ENCODE results near the gene PLXDC2.

The PLXDC2 gene

DNA sequence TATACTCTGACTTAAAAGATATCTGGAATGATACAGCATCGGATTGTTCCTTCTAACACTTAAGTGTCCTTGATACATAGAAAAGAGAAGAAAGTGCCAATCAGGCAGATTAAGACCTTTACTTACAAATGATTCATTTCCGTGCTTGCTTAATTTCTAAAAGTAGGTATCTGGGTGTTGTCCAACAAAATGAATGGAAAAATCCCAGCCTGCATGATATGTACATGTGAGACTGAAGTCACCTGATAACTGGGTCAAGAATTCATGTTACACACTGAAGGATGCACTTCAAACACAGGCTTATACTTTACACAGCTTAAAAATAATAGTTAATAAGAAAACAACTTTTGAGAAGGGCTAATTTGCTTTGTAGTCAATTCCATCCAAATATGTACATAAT lies 25.2 kb upstream of the PLXDC2 start:
- no peak for TF ChIP-seq EZH2phosphoT487 (IDR thresholded peaks at IDR 0.05; ENCODE audit: borderline replicate concordance, low read length)
- TF ChIP-seq, protein P1, sequence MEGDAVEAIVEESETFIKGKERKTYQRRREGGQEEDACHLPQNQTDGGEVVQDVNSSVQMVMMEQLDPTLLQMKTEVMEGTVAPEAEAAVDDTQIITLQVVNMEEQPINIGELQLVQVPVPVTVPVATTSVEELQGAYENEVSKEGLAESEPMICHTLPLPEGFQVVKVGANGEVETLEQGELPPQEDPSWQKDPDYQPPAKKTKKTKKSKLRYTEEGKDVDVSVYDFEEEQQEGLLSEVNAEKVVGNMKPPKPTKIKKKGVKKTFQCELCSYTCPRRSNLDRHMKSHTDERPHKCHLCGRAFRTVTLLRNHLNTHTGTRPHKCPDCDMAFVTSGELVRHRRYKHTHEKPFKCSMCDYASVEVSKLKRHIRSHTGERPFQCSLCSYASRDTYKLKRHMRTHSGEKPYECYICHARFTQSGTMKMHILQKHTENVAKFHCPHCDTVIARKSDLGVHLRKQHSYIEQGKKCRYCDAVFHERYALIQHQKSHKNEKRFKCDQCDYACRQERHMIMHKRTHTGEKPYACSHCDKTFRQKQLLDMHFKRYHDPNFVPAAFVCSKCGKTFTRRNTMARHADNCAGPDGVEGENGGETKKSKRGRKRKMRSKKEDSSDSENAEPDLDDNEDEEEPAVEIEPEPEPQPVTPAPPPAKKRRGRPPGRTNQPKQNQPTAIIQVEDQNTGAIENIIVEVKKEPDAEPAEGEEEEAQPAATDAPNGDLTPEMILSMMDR (IDR thresholded peaks at IDR 0.05; ENCODE audit: low read depth, low read length, poor library complexity, severe bottlenecking) = no peak
- H3K36me3 ChIP-seq (ENCODE audit: control insufficient read depth, low read length) = no peaks in the 10 kb centered on the region
- H3K4me2 ChIP-seq (ENCODE audit: low read length) = no peak overlapping the region
- H3K9me3 ChIP-seq (ENCODE audit: control insufficient read depth, insufficient read depth, low read length) = no peaks in the 10 kb centered on the region
- no peaks in the 10 kb centered on the region for H3K9me2 ChIP-seq (replicated peaks; ENCODE audit: control insufficient read depth, low read length)
- no peaks in the 10 kb centered on the region for H3F3A ChIP-seq (ENCODE audit: control insufficient read depth, insufficient read depth)
- no peaks in the 10 kb centered on the region for H4K20me1 ChIP-seq (ENCODE audit: control insufficient read depth, insufficient read depth, low read depth, low read length)
- no peaks in the 10 kb centered on the region for H3K4me1 ChIP-seq (ENCODE audit: control insufficient read depth, low read length)
- no peak overlapping the region for H3K4me3 ChIP-seq (ENCODE audit: low read length)
- H3K27ac ChIP-seq (ENCODE audit: low read depth, low read length) = no peak overlapping the region
- no peaks in the 10 kb centered on the region for H3K27me3 ChIP-seq (ENCODE audit: control insufficient read depth, low read length)
- H3K79me2 ChIP-seq (ENCODE audit: control insufficient read depth, low read length) = no peaks in the 10 kb centered on the region

DNA sequence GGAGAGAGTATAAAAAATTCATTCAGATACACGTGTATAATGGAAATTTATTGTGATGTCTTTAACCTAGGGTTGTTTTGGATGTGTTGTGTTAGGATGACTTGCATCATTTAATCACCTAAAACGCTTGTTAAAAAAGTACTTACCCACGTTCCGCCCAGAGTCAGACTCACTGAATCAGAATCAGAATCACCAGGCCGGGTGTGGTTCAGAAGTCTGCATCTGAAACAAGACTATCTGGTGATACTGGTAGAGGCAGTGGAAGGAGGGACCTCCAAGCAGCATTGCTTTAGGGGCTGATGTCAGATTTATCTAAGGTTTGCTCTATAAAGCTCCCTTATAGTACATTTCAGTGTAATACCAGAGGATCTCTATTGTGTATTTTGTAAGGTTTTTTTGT lies 20.5 kb upstream of the PLXDC2 start:
- Histone ChIP-seq H3K27me3 (ENCODE audit: control insufficient read depth, low read length) (no peaks in the 10 kb centered on the region), H3K4me2 (ENCODE audit: low read length) (no peak overlapping the region), H3K9me2 (replicated peaks; ENCODE audit: control insufficient read depth, low read length) (no peaks in the 10 kb centered on the region), H3K79me2 (ENCODE audit: control insufficient read depth, low read length) (no peaks in the 10 kb centered on the region), H3K4me1 (ENCODE audit: control insufficient read depth, low read length) (no peaks in the 10 kb centered on the region), H3K9me3 (ENCODE audit: control insufficient read depth, insufficient read depth, low read length) (no peaks in the 10 kb centered on the region), H3K4me3 (ENCODE audit: low read length) (no peak overlapping the region), H3K27ac (ENCODE audit: low read depth, low read length) (no peak overlapping the region), H3F3A (ENCODE audit: control insufficient read depth, insufficient read depth) (no peaks in the 10 kb centered on the region), H4K20me1 (ENCODE audit: control insufficient read depth, insufficient read depth, low read depth, low read length) (no peaks in the 10 kb centered on the region), H3K36me3 (ENCODE audit: control insufficient read depth, low read length) (no peaks in the 10 kb centered on the region)
- TF ChIP-seq EZH2phosphoT487 (IDR thresholded peaks at IDR 0.05; ENCODE audit: borderline replicate concordance, low read length) = no peak
- TF ChIP-seq, protein P1 (IDR thresholded peaks at IDR 0.05; ENCODE audit: low read depth, low read length, poor library complexity, severe bottlenecking) = no peak

DNA sequence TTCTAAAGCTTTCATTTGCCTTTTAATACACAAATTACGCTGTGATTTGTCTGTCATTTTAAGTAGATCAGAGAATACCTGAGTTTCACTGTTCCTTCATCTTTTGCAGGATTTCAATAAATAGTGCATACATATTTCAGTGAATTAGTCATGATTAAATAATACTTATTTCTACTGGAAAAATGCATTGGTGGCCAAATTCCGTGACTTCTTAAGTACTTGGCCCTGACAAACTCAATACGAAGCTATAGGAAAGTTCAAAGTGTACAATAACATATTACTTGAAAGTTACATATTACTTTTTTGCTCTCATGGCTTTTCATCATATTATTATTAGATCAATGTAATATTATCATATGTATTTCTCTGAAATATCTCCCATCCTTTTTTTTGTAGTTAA lies 16.1 kb upstream of the PLXDC2 start:
- no peaks in the 10 kb centered on the region for H3K36me3 ChIP-seq (ENCODE audit: control insufficient read depth, low read length)
- no peak overlapping the region for H3K4me3 ChIP-seq (ENCODE audit: low read length)
- no peaks in the 10 kb centered on the region for H3K79me2 ChIP-seq (ENCODE audit: control insufficient read depth, low read length)
- H3K9me2 ChIP-seq (replicated peaks; ENCODE audit: control insufficient read depth, low read length) = no peaks in the 10 kb centered on the region
- no peaks in the 10 kb centered on the region for H3K27me3 ChIP-seq (ENCODE audit: control insufficient read depth, low read length)
- H3F3A ChIP-seq (ENCODE audit: control insufficient read depth, insufficient read depth) = no peaks in the 10 kb centered on the region
- no peaks in the 10 kb centered on the region for H3K4me1 ChIP-seq (ENCODE audit: control insufficient read depth, low read length)
- H3K9me3 ChIP-seq (ENCODE audit: control insufficient read depth, insufficient read depth, low read length) = no peaks in the 10 kb centered on the region
- no peak overlapping the region for H3K4me2 ChIP-seq (ENCODE audit: low read length)
- H3K27ac ChIP-seq (ENCODE audit: low read depth, low read length) = no peak overlapping the region
- TF ChIP-seq EZH2phosphoT487 (IDR thresholded peaks at IDR 0.05; ENCODE audit: borderline replicate concordance, low read length) = no peak
- TF ChIP-seq, protein P1 (IDR thresholded peaks at IDR 0.05; ENCODE audit: low read depth, low read length, poor library complexity, severe bottlenecking) = no peak
- H4K20me1 ChIP-seq (ENCODE audit: control insufficient read depth, insufficient read depth, low read depth, low read length) = no peaks in the 10 kb centered on the region

DNA sequence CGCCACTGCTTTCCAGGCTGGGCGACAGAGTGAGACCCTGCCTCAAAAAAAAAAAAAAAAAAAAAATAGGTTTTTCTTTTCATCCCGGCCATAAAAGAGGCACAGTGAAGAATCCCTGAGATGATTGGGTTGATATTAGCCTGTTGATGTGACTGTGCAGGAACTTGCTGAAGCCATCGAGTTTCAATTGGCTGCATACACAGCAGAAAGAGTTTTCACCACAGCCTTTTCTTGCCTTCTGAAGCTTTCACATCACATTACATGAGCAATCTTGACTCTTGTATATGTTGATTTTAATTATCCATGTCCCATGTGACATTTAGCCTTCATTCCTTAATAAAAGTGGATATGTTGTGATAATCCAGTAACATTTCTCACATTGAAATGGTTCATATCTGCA lies 14.9 kb upstream of the PLXDC2 start:
- Histone ChIP-seq H3K27me3 (ENCODE audit: control insufficient read depth, low read length) (no peaks in the 10 kb centered on the region), H3K4me2 (ENCODE audit: low read length) (no peak overlapping the region), H3K36me3 (ENCODE audit: control insufficient read depth, low read length) (no peaks in the 10 kb centered on the region), H3K9me2 (replicated peaks; ENCODE audit: control insufficient read depth, low read length) (no peaks in the 10 kb centered on the region), H3K4me3 (ENCODE audit: low read length) (no peak overlapping the region), H3F3A (ENCODE audit: control insufficient read depth, insufficient read depth) (no peaks in the 10 kb centered on the region), H4K20me1 (ENCODE audit: control insufficient read depth, insufficient read depth, low read depth, low read length) (no peaks in the 10 kb centered on the region), H3K79me2 (ENCODE audit: control insufficient read depth, low read length) (no peaks in the 10 kb centered on the region), H3K4me1 (ENCODE audit: control insufficient read depth, low read length) (no peaks in the 10 kb centered on the region), H3K27ac (ENCODE audit: low read depth, low read length) (no peak overlapping the region), H3K9me3 (ENCODE audit: control insufficient read depth, insufficient read depth, low read length) (no peaks in the 10 kb centered on the region)
- TF ChIP-seq EZH2phosphoT487 (IDR thresholded peaks at IDR 0.05; ENCODE audit: borderline replicate concordance, low read length) = no peak
- TF ChIP-seq, protein P1 (IDR thresholded peaks at IDR 0.05; ENCODE audit: low read depth, low read length, poor library complexity, severe bottlenecking) = no peak
